Transverse colon (tissue), 4 donors: Measurements from ENCODE around the gene GLRA3. TPM values are rescaled to one million over a fixed set of nuclear protein-coding genes. Genes with fewer than 3 reads are reported as not detected.
A peak's percentile ranks its signal among the peaks of the same experiment; 100 is the strongest.

ENCODE experiments used
- DNase-seq: peaks from one replicate; pipeline ENCODE4 v3.0.0-alpha.2; 2019
- H3K27ac ChIP-seq, 4 donors: fragments of 200-600 bp; sonication (generic); 2 replicates each; pipeline ENCODE4 v1.5.1; 2016 to 2018; ENCODE audit warnings: inconsistent platforms in 4 of 4
- H3K27me3 ChIP-seq: fragments of 200-600 bp; sonication (generic); 2 replicates; pipeline ENCODE4 v1.5.1; 2017; ENCODE audit warnings: inconsistent platforms
- H3K36me3 ChIP-seq, 4 donors: fragments of 200-600 bp; sonication (generic); 2 replicates each; pipeline ENCODE4 v1.5.1; 2017 to 2019; ENCODE audit warnings: inconsistent platforms in 4 of 4
- H3K4me1 ChIP-seq, 4 donors: fragments of 200-600 bp; sonication (generic); 2 replicates each; pipeline ENCODE4 v1.5.1; 2017 to 2020; ENCODE audit warnings: inconsistent platforms in 4 of 4
- H3K4me3 ChIP-seq, 4 donors: fragments of 200-600 bp; sonication (generic); 1 replicate in 1 of 4; 2 replicates in 3 of 4; pipeline versions ENCODE4 v1.5.1 to v1.6.1; 2017 to 2019; ENCODE audit warnings: inconsistent platforms in 4 of 4
- H3K9me3 ChIP-seq, 2 donors: fragments of 200-600 bp; sonication (generic); 2 replicates each; pipeline ENCODE4 v1.5.1; 2017 to 2019; ENCODE audit warnings: inconsistent platforms in 2 of 2
- CTCF ChIP-seq, 5 experiments: fragments of 200-600 bp in 3 of 5; fragments of 450-650 bp in 2 of 5; sonication (generic) in 3 of 5; IDR thresholded peaks; 1 replicate in 2 of 5; 2 replicates in 3 of 5; pipeline ENCODE4 v1.5.1; 2016 to 2017; ENCODE audit warnings: antibody characterized with exemption in 5 of 5, inconsistent platforms in 3 of 5, mild to moderate bottlenecking in 2 of 5, moderate library complexity in 1 of 5
- EP300 ChIP-seq: sonication (generic); formaldehyde crosslinking; IDR thresholded peaks from one replicate; pipeline ENCODE4 v1.6.1; 2017; ENCODE audit warnings: antibody characterized with exemption, low read depth
- POLR2A ChIP-seq: fragments of 450-650 bp; IDR thresholded peaks from one replicate; pipeline ENCODE4 v1.6.1; 2016; ENCODE audit warnings: antibody characterized with exemption, mild to moderate bottlenecking, moderate library complexity
- POLR2AphosphoS5 ChIP-seq, 3 donors: sonication (generic); formaldehyde crosslinking; IDR thresholded peaks; one replicate each; pipeline ENCODE4 v1.6.1; 2016; ENCODE audit warnings: antibody characterized with exemption in 3 of 3
- WGBS, 2 donors: methylation state at CpG; one replicate each; pipeline ENCODE4 v1.1.5; 2018; ENCODE audit warnings: low coverage in 1 of 2; 5-methylcytosine and 5-hydroxymethylcytosine counted together
- in situ Hi-C, 4 donors: fragments of 200-750 bp; cut with MboI; loops; one replicate each; pipeline versions ENCODE4 v1.15.0 to v1.15.1; 2017; ENCODE audit warnings: low sequenced_read_pairs in 3 of 4, low pct_ligation_motif_present in 1 of 4, low pct_unique_long_range_greater_than_20kb in 1 of 4
- intact Hi-C: fragments of 100-400 bp; cut with DNase I; formaldehyde crosslinking; loops from one replicate; pipeline ENCODE4 v1.15.1; 2023; ENCODE audit warnings: low total_unique reads
- total RNA-seq, 4 donors: library from RNA; depleted of rRNA; stranded (reverse); fragments of >200 nt; gene quantifications; one replicate each; pipeline ENCODE4 v1.1.0, GENCODE V29; 2016

The GLRA3 gene
- total RNA-seq, 4 donors from 2014 or later = not detected

- intact Hi-C loops (no loop called here), in situ Hi-C loops (no loop called here)
- no peak overlapping the region for H3K27ac ChIP-seq
- H3K9me3 ChIP-seq = no peaks in the 10 kb centered on the region
- H3K27me3 ChIP-seq = no peaks in the 10 kb centered on the region
- WGBS, 2 donors = 64 to 88% methylated on average over 1 of the region's 1 CpG
- H3K4me1 ChIP-seq = no peaks in the 10 kb centered on the region
- no peak for DNase-seq
- TF ChIP-seq EP300 (no peak), CTCF (IDR thresholded peaks at IDR 0.05) (no peak), POLR2AphosphoS5 (IDR thresholded peaks at IDR 0.05) (no peak), POLR2A (no peak)
- H3K36me3 ChIP-seq = no peaks in the 10 kb centered on the region
- H3K4me3 ChIP-seq = no peak overlapping the region
Measured at GRCh38 chr4:174702979-174703478, 126.0 kb downstream of the GLRA3 start.

DNA sequence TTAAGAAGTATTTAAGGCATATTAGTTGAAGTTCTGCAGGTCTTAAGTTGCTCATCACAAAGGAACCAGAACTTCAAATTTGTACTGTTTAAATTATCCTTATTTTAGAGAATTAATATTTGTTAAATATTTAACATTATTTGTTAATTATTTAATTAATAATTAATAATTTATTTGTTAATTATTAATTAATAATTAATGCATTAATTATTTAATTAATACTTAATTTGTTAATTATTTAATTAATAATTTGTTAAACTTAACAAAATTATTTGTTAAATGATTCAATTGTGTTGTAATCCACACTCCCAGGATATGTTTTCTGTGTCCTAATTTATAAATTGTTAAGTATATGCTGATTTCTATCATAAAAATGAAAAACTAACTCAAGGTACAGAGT, 129.4 kb downstream of the GLRA3 start:
- DNase-seq = no peak
- H3K4me1 ChIP-seq = no peaks in the 10 kb centered on the region
- in situ Hi-C loops = no loop called here
- no peaks in the 10 kb centered on the region for H3K36me3 ChIP-seq
- intact Hi-C loops = no loop called here
- no peaks in the 10 kb centered on the region for H3K9me3 ChIP-seq
- no peak overlapping the region for H3K4me3 ChIP-seq
- no peak overlapping the region for H3K27ac ChIP-seq
- H3K27me3 ChIP-seq = no peaks in the 10 kb centered on the region
- no peak for TF ChIP-seq CTCF (IDR thresholded peaks at IDR 0.05)
- no peak for TF ChIP-seq EP300
- no peak for TF ChIP-seq POLR2A
- TF ChIP-seq POLR2AphosphoS5 (IDR thresholded peaks at IDR 0.05) = no peak

DNA sequence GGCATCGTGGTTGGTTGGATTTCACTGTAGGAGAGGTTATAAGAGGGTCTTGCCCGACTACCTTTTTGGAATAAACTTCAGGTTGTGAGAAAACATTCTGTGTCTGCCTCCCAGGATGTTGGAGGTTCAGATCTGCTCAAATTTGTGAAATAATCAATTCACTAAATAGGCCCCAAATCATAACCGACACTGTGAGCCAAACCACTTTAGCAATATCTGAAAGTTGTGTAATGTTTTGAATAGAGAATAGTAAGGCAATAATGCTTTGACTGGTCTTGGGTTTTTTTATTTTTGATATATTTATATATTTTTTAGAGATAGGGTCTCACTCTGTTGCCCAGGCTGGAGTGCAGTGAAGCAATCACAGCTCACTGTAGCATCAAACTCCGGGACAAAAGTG, 131.2 kb downstream of the GLRA3 start:
- Histone ChIP-seq H3K4me1 (no peaks in the 10 kb centered on the region), H3K27ac (no peak overlapping the region), H3K27me3 (no peaks in the 10 kb centered on the region), H3K9me3 (no peaks in the 10 kb centered on the region), H3K4me3 (no peak overlapping the region), H3K36me3 (no peaks in the 10 kb centered on the region)
- TF ChIP-seq POLR2A (no peak), POLR2AphosphoS5 (IDR thresholded peaks at IDR 0.05) (no peak), EP300 (no peak), CTCF (IDR thresholded peaks at IDR 0.05) (no peak)
- intact Hi-C loops (no loop called here), in situ Hi-C loops (no loop called here)
- 57 to 58% methylated on average over 3 to 4 of the region's 4 CpGs for WGBS, 2 donors
- DNase-seq = no peak

DNA sequence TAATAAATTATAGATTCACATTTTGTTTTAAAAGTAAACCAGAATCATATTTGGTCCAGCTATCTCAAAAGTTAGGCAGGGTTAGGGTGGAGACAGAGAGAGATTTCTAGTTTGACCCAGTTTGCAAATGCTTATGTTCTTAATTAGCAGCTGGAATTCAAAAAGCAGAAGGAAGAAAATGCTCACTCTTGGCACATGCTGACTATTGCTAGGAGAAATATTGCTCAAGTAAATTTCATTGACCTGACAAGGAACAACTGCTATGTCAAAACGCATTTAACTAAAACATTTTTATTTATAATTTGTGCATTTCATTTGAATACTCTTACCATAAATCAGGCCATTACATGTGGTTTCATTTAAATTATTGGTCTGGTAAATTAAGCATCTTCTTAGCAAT, 131.8 kb downstream of the GLRA3 start:
- Histone ChIP-seq H3K4me1 (no peaks in the 10 kb centered on the region), H3K27me3 (no peaks in the 10 kb centered on the region), H3K27ac (no peak overlapping the region), H3K4me3 (no peak overlapping the region), H3K9me3 (no peaks in the 10 kb centered on the region), H3K36me3 (no peaks in the 10 kb centered on the region)
- DNase-seq = no peak
- in situ Hi-C loops (no loop called here), intact Hi-C loops (no loop called here)
- TF ChIP-seq CTCF (IDR thresholded peaks at IDR 0.05) (no peak), POLR2AphosphoS5 (IDR thresholded peaks at IDR 0.05) (peak in 1 of 3 donors; percentile 51), EP300 (no peak), POLR2A (no peak)
- 53 to 56% methylated on average over 1 of the region's 1 CpG for WGBS, 2 donors
